Hematopoietic multipotent progenitor cell treated with erythropoietin and hydrocortisone succinate and interleukin-3 and kit ligand, for 15 days (in vitro differentiated cells): ENCODE measurements around the gene SPEG.
"Not testable (repeated sequence)": the region's sequence is repeated elsewhere in the genome, so short reads cannot be mapped to it uniquely, and the experiment has no call there.

Experiments used
- DNase-seq: peaks from one replicate; pipeline ENCODE4 v3.0.0-alpha.2; 2015; ENCODE audit warnings: low spot score

The SPEG gene

GRCh38 chr2:219434718-219435525, at the start of gene SPEG:
SPEG (plus strand) TSS chr2:219434843; CDS start chr2:219434978, 135 bp downstream.
- DNase-seq: no peak

GRCh38 chr2:219384859-219385258, 49.8 kb upstream of the SPEG start:
- DNase-seq: no peak

- no peak for DNase-seq
Observed at GRCh38 chr2:219385958-219386520, 48.6 kb upstream of the SPEG start.

DNA sequence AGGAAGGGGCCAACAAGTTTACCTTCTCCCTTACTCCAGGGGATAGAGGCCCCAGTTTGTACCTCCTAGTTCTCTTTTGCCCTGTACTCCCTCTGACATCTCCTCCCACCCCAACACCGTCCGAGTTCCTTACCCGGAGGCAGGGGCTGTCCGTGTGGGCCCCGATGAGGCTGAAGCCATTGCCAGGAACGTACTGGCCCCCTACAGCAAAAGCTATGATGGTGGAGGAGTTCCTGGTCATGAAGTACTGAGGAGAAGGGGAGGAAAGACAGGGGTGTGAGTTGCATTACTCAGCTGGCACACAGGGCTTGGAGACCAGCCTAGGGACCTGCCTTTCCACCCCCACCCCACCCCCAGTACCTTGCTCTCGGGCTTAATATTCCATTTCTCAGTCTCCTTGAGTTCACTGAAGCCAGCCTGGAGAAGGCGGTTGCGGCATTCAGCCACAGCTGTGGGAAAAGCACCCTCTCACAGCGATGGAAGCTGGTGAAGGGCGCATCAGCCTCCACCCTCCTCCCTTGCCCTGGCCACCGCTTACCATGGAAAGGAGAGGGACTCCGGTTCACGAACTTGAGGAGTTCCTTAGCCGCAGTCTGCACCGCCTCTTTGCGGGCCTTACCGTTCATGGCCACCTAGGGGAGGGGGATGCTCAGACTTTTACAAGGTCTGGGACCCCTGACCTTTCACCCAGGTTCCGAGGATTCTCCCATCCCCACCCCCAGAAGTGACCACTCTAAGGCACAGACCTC, 47.9 kb upstream of the SPEG start:
- peak; percentile 7 for DNase-seq

GRCh38 chr2:219387306-219388120, 47.1 kb upstream of the SPEG start, which contains the start of gene DNPEP:
DNPEP (minus strand) TSS chr2:219387912; CDS start chr2:219387794, 118 bp downstream.
- DNase-seq: peak; percentile 91

DNA sequence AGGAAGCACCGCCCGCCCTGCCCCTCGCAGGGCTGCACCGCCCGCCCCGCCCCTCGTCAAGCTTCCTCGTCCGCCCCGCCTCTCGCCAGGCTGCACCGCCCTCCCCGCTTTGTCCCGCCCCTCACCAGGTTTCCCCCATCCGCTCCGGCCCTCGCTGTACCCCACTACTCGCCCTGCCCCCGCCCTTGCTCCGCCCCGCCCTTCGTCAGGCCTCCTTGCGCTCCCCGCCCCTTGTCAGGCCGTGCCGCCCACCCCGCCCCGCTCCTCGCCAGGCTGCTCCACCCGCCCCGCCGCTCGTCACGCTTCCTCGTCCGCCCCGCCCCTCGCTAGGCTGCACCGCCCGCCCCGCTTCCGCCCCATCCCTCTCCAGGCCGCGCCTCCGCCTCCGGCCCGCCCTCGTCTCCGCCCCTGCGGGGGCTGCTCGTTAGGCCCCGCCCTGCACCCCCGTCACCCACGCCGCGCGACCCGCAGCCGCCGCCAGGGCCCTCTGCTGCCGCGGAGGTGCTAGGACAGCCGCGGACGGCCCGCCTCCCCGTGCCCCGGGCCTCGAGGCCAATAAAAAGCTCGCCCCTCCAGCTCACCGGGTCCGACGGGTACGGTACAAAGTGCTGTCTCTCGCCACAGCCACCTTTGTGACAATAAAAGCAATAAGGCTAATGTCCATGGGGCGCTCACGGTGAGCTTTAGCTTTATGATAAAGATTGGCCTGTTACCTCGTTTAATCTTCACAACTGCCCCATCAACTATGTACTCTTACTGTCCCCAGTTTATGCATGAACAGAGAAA, 46.3 kb upstream of the SPEG start:
- peak; percentile 96 for DNase-seq

DNA sequence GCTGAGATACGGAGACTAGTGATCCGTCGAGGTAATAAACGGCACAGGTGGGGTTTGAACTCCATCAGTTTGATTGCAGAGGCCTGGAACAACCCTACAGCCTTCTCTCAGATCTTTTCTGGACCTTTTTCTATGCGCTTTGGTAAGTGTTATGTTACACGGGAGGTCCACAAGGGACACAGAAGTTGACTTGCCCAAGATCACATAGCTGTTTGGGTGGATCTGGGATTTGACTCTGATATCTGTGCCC, 45.8 kb upstream of the SPEG start:
- DNase-seq: no peak

GRCh38 chr2:219392754-219393153, 41.9 kb upstream of the SPEG start:
- no peak for DNase-seq

DNA sequence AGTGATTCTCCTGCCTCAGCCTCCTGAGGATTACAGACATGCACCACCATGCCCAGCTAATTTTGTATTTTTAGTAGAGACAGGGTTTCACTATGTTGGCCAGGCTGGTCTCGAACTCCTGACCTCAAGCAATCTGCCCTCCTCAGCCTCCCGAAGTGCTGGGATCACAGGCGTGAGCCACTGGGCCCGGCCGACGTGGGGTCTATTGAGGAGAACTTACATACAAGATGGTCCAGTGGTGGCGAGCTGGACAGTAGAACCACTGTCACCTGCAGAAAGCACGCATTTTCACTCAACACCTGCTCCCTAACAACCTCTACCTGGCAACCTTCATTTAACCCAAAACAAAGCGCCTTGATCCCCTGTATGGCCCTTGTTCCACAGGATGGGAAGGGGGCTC, 39.6 kb upstream of the SPEG start:
- not testable (repeated sequence) for DNase-seq

DNA sequence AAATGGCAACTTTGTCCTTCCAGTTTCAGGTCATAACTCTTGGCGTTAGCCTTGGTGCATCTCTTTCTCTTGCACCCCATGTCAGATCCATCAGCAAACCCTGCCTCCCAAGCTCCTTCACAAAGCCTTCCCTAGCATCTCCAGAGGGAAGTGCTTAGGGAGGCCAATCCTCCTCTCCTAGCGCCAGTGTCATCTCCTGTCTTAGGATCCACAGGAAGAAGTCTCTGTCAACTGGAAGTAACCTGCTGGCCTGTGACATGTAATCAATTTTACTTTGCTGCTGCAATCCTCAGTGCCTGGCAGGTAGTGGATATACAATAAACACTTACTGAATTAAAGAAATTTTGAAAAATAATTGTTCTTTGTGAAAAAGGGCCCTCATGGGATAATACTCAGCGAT, 39.0 kb upstream of the SPEG start:
- DNase-seq: no peak

- no peak for DNase-seq
Observed at GRCh38 chr2:219396863-219397457, 37.7 kb upstream of the SPEG start.

DNA sequence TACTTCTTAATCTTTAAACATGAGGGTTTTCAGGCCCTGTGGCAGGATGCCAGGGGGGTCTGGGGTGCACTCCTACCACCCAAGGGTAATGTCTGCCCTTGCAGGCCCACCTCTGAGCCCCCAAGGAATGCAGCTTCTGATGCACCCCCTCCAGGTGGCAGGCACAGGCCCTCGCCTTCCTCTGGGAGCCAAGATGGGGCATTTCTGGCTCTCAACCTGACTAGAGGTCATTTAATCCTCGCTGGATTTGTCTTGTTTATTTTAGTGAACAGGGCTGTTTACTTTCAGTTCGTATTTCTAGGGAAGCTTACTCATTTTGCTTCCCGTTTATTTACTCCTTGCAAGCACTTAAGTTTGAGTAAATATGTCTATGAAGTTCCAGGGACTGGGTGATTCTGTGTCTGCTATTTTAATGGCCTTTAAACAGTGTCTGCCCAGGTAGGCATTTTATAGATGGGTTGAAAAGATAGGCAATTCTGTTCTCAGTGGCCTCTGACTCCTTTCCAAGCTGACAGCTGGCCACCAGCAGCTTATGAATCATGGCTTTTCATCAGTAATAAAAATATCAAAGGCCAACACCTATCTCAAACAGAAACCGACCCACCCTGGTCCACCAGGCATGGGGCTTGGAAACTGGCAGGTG, 35.8 kb upstream of the SPEG start:
- DNase-seq: no peak

DNA sequence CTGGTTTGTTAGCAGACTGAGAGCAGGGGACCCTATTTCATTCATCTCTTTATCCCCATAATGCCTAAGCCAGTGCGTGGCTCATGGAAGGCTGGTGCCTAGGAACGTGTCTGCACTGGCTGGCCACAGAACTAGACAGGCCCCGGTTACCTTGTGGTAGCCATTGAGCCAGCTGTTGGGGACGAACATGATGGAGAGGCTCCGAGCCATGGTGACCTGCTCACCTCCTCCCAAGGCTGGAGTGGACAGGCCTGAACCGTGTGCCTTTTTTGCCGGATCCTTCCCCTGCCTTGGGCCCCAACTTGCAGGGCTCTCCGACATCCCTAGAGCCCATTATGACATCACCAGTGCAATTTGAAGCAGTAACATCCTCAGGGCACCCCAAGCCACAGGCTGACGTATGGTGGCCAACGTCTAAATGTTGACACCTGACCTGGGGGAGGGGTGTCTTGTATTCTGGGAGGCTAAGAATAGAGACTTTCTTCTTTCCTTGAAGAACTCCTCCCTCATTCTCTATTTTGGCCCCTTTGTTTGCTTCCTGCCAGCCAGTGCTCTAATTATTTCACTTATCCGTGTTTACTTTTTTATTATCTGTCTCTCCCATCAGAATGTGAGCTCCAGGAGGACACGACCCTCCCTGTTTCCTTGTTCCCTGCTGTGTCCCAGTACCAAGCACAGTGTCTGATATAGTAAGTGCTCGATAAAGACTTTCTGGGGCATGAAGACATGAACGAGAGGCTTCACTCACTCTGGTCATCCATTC, 34.7 kb upstream of the SPEG start:
- no peak for DNase-seq

DNA sequence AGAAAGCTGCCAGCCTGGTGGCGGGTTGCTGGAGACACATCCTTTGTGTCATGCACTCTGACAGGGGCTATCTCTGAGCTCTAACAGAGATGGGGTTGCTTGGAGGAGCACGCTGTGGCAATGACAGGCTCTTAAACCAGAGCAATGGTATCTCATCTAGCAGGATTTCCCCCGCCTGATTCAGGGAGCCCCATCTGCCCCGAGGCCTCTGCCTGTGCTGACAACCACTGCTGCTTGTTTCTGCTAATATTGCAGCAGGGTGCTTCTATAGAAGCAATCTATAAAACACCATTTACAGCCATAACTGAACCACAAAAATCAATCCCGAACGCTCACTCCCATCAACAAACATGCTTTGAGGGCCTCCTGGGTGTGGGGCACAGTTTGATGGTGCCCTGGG, 34.1 kb upstream of the SPEG start:
- DNase-seq: no peak

GRCh38 chr2:219401606-219402005, 33.0 kb upstream of the SPEG start:
- DNase-seq: no peak

GRCh38 chr2:219402665-219403515, 31.8 kb upstream of the SPEG start:
- DNase-seq: peak; percentile 60

GRCh38 chr2:219403861-219404260, 30.8 kb upstream of the SPEG start:
- DNase-seq: no peak

DNA sequence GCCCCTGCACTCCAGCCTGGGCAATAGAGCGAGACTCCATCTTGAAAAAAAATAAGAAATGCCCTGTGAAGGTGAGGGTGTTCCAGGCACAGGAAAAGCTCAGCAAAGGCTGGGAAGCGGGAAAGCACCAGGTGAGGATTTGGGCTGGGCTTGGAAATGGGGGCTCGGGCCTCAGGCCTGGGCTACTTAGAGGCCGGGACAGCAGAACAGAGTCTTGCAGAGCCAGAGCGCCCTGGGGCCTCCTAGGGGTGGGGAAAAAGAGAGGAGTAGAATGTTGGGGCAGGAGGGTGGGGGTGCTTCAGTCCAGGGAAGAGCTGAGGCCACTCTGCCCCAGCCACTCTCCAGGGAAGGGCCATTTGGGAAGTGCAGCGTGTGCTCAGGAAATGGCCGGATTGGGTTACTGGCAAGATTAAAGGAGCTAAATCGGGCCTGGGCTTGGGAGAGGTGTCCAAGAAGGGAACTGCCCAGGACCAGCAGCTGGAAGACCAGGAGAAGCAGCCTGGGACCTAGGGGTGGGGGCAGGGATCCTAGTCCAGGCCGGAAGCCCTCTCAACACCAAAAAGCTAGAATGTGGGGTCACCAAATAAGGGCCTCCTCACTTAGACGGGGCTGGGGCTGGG, 30.2 kb upstream of the SPEG start:
- DNase-seq: no peak

- DNase-seq: no peak
Observed at GRCh38 chr2:219404954-219405353, 29.7 kb upstream of the SPEG start.
